Activated CD8-positive, alpha-beta memory T cell treated with anti-CD3 and anti-CD28 coated beads for 36 hours (primary cell): Measurements from ENCODE around the gene ZSCAN12. TPM values are rescaled to one million over a fixed set of nuclear protein-coding genes. Genes with fewer than 3 reads are reported as not detected.
"Not testable (repeated sequence)": the region's sequence is repeated elsewhere in the genome, so short reads cannot be mapped to it uniquely, and the experiment has no call there.

Experiments
- CTCF ChIA-PET: fragments of 350-600 bp; sonication (Branson Sonifier 250); formaldehyde crosslinking; loops from one replicate; lab custom pipeline; 2021; ENCODE audit warnings: antibody characterized with exemption; lab: Charles Lee
- POLR2A ChIA-PET: fragments of 350-600 bp; sonication (Branson Sonifier 250); formaldehyde crosslinking; loops from one replicate; lab custom pipeline; 2021; ENCODE audit warnings: antibody characterized with exemption; lab: Charles Lee
- total RNA-seq, 2 experiments: library from RNA; stranded (reverse); gene quantifications; one replicate each; pipeline ENCODE4 v1.2.3, GENCODE V29; 2021

ZSCAN12 gene
- total RNA-seq, 2 experiments from 2014 or later = 5.0 to 5.3 TPM

GRCh38 chr6:28402197-28402596 is 2.6 kb upstream of the ZSCAN12 start:
- ChIA-PET POLR2A (no interaction called here), CTCF (interaction anchor here (1.1 kb wide), 1 partner anchor 21 kb away, joined by 3 read pairs; no protein-coding TSS in a partner anchor)

GRCh38 chr6:28401172-28401571 is 1.6 kb upstream of the ZSCAN12 start:
- ChIA-PET POLR2A (no interaction called here), CTCF (no interaction called here)

- ChIA-PET POLR2A (no interaction called here), CTCF (no interaction called here)
Observed at GRCh38 chr6:28400122-28400451, 540 bp upstream of the ZSCAN12 start.

GRCh38 chr6:28395918-28396317 is 3.6 kb downstream of the ZSCAN12 start:
- CTCF ChIA-PET = interaction anchor here (1.6 kb wide), 1 partner anchor 40 kb away, joined by 5 read pairs; no protein-coding TSS in a partner anchor
- POLR2A ChIA-PET = no interaction called here

GRCh38 chr6:28393912-28394662 is 5.5 kb downstream of the ZSCAN12 start:
- ChIA-PET CTCF (no interaction called here), POLR2A (no interaction called here)

- CTCF ChIA-PET = no interaction called here
- POLR2A ChIA-PET = no interaction called here
Observed at GRCh38 chr6:28390688-28391087, 8.9 kb downstream of the ZSCAN12 start.

- ChIA-PET POLR2A (no interaction called here), CTCF (interaction anchor here (0.6 kb wide), 1 partner anchor 105 kb away, joined by 6 read pairs; no protein-coding TSS in a partner anchor)
Observed at GRCh38 chr6:28384143-28384533, 15.4 kb downstream of the ZSCAN12 start.

GRCh38 chr6:28383235-28384142 is 16.1 kb downstream of the ZSCAN12 start:
- POLR2A ChIA-PET = no interaction called here
- CTCF ChIA-PET = no interaction called here

GRCh38 chr6:28380381-28380780 is 19.2 kb downstream of the ZSCAN12 start:
- ChIA-PET POLR2A (no interaction called here), CTCF (no interaction called here)

GRCh38 chr6:28378644-28379043 is 20.9 kb downstream of the ZSCAN12 start:
- CTCF ChIA-PET = interaction anchor here (0.6 kb wide), 1 partner anchor 179 kb away, joined by 5 read pairs; no protein-coding TSS in a partner anchor
- POLR2A ChIA-PET = no interaction called here

GRCh38 chr6:28377879-28378278 is 21.7 kb downstream of the ZSCAN12 start:
- ChIA-PET POLR2A (no interaction called here), CTCF (no interaction called here)

GRCh38 chr6:28373925-28374324 is 25.6 kb downstream of the ZSCAN12 start:
- CTCF ChIA-PET = no interaction called here
- POLR2A ChIA-PET = no interaction called here

GRCh38 chr6:28371706-28372451 is 27.7 kb downstream of the ZSCAN12 start:
- CTCF ChIA-PET = interaction anchor here (0.7 kb wide), 1 partner anchor 179 kb away, joined by 3 read pairs; no protein-coding TSS in a partner anchor

GRCh38 chr6:28371280-28371679 is 28.3 kb downstream of the ZSCAN12 start:
- POLR2A ChIA-PET = interaction anchor here (0.6 kb wide), 1 partner anchor 1161 kb away, joined by 3 read pairs; no protein-coding TSS in a partner anchor
- CTCF ChIA-PET = no interaction called here

More at GRCh38 chr6:28371706-28372451, 27.7 kb downstream of the ZSCAN12 start:
- POLR2A ChIA-PET = interaction anchor here (0.6 kb wide), 1 partner anchor 1160 kb away, joined by 3 read pairs; no protein-coding TSS in a partner anchor

GRCh38 chr6:28370440-28370839 is 29.1 kb downstream of the ZSCAN12 start:
- ChIA-PET CTCF (no interaction called here), POLR2A (no interaction called here)

- CTCF ChIA-PET = no interaction called here
- POLR2A ChIA-PET = no interaction called here
Observed at GRCh38 chr6:28369463-28369862, 30.1 kb downstream of the ZSCAN12 start.

GRCh38 chr6:28368522-28368921 is 31.0 kb downstream of the ZSCAN12 start:
- CTCF ChIA-PET = no interaction called here

GRCh38 chr6:28365590-28365989 is 34.0 kb downstream of the ZSCAN12 start:
- POLR2A ChIA-PET, CTCF ChIA-PET: not testable (repeated sequence)

More at GRCh38 chr6:28368522-28368921, 31.0 kb downstream of the ZSCAN12 start:
- POLR2A ChIA-PET = no interaction called here

GRCh38 chr6:28360961-28361360 is 38.6 kb downstream of the ZSCAN12 start:
- ChIA-PET POLR2A (no interaction called here), CTCF (no interaction called here)
